ENCODE data around the gene EIF4G3.

Gene EIF4G3

GRCh38 chr1:20821466-20821865, 355.2 kb downstream of the EIF4G3 start:
- Histone ChIP-seq H2AFZ (ENCODE audit: low read depth) (no peak overlapping the region), H3K27ac (no peak overlapping the region), H3K27me3 (ENCODE audit: insufficient read depth, low read depth) (no peaks in the 10 kb centered on the region), H4K20me1 (ENCODE audit: insufficient read depth) (no peaks in the 10 kb centered on the region), H3K4me1 (ENCODE audit: low read depth, poor library complexity, severe bottlenecking) (no peaks in the 10 kb centered on the region), H3K79me2 (ENCODE audit: insufficient read depth, low read depth) (no peaks in the 10 kb centered on the region), H3K36me3 (ENCODE audit: insufficient read depth) (no peaks in the 10 kb centered on the region), H3K9ac (no peak overlapping the region), H3K4me3 (IDR thresholded peaks at IDR 0.05; ENCODE audit: insufficient read depth, low read depth, low read length) (no peak overlapping the region), H3K4me2 (no peak overlapping the region)
- no peak for TF ChIP-seq CTCF (conservative IDR thresholded peaks at IDR 0.05; ENCODE audit: low read depth, low read length)

- H4K20me1 ChIP-seq (ENCODE audit: insufficient read depth), result no peaks in the 10 kb centered on the region
- no peaks in the 10 kb centered on the region for H3K36me3 ChIP-seq (ENCODE audit: insufficient read depth)
- no peak overlapping the region for H2AFZ ChIP-seq (ENCODE audit: low read depth)
- no peak for TF ChIP-seq CTCF (conservative IDR thresholded peaks at IDR 0.05; ENCODE audit: low read depth, low read length)
- no peak overlapping the region for H3K27ac ChIP-seq
- no peaks in the 10 kb centered on the region for H3K27me3 ChIP-seq (ENCODE audit: insufficient read depth, low read depth)
- no peaks in the 10 kb centered on the region for H3K79me2 ChIP-seq (ENCODE audit: insufficient read depth, low read depth)
- H3K4me1 ChIP-seq (ENCODE audit: low read depth, poor library complexity, severe bottlenecking), result no peaks in the 10 kb centered on the region
- H3K4me2 ChIP-seq, result no peak overlapping the region
- H3K4me3 ChIP-seq (IDR thresholded peaks at IDR 0.05; ENCODE audit: insufficient read depth, low read depth, low read length), result no peak overlapping the region
- no peak overlapping the region for H3K9ac ChIP-seq
Measured at GRCh38 chr1:20819818-20820217, 356.9 kb downstream of the EIF4G3 start.

GRCh38 chr1:20814534-20814871, 362.2 kb downstream of the EIF4G3 start:
- Histone ChIP-seq H3K4me3 (IDR thresholded peaks at IDR 0.05; ENCODE audit: insufficient read depth, low read depth, low read length) (no peak overlapping the region), H3K79me2 (ENCODE audit: insufficient read depth, low read depth) (no peaks in the 10 kb centered on the region), H3K9ac (no peak overlapping the region), H3K36me3 (ENCODE audit: insufficient read depth) (no peaks in the 10 kb centered on the region), H2AFZ (ENCODE audit: low read depth) (no peak overlapping the region), H4K20me1 (ENCODE audit: insufficient read depth) (no peaks in the 10 kb centered on the region), H3K4me2 (no peak overlapping the region), H3K27me3 (ENCODE audit: insufficient read depth, low read depth) (no peaks in the 10 kb centered on the region), H3K27ac (no peak overlapping the region), H3K4me1 (ENCODE audit: low read depth, poor library complexity, severe bottlenecking) (no peaks in the 10 kb centered on the region)
- no peak for TF ChIP-seq CTCF (conservative IDR thresholded peaks at IDR 0.05; ENCODE audit: low read depth, low read length)

GRCh38 chr1:20811916-20812315, 364.8 kb downstream of the EIF4G3 start:
- H3K4me2 ChIP-seq, result no peak overlapping the region
- H3K79me2 ChIP-seq (ENCODE audit: insufficient read depth, low read depth), result no peaks in the 10 kb centered on the region
- H3K27ac ChIP-seq, result no peak overlapping the region
- no peaks in the 10 kb centered on the region for H3K27me3 ChIP-seq (ENCODE audit: insufficient read depth, low read depth)
- no peaks in the 10 kb centered on the region for H3K36me3 ChIP-seq (ENCODE audit: insufficient read depth)
- no peaks in the 10 kb centered on the region for H4K20me1 ChIP-seq (ENCODE audit: insufficient read depth)
- H3K4me3 ChIP-seq (IDR thresholded peaks at IDR 0.05; ENCODE audit: insufficient read depth, low read depth, low read length), result no peak overlapping the region
- no peak overlapping the region for H2AFZ ChIP-seq (ENCODE audit: low read depth)
- TF ChIP-seq CTCF (conservative IDR thresholded peaks at IDR 0.05; ENCODE audit: low read depth, low read length), result no peak
- H3K4me1 ChIP-seq (ENCODE audit: low read depth, poor library complexity, severe bottlenecking), result no peaks in the 10 kb centered on the region
- no peak overlapping the region for H3K9ac ChIP-seq

- TF ChIP-seq CTCF (conservative IDR thresholded peaks at IDR 0.05; ENCODE audit: low read depth, low read length), result no peak
- no peak overlapping the region for H3K27ac ChIP-seq
- peaks cover 6% of the 10 kb centered on the region for H3K4me1 ChIP-seq (ENCODE audit: low read depth, poor library complexity, severe bottlenecking)
- H2AFZ ChIP-seq (ENCODE audit: low read depth), result no peak overlapping the region
- no peaks in the 10 kb centered on the region for H4K20me1 ChIP-seq (ENCODE audit: insufficient read depth)
- H3K36me3 ChIP-seq (ENCODE audit: insufficient read depth), result no peaks in the 10 kb centered on the region
- H3K4me3 ChIP-seq (IDR thresholded peaks at IDR 0.05; ENCODE audit: insufficient read depth, low read depth, low read length), result no peak overlapping the region
- H3K79me2 ChIP-seq (ENCODE audit: insufficient read depth, low read depth), result no peaks in the 10 kb centered on the region
- no peaks in the 10 kb centered on the region for H3K27me3 ChIP-seq (ENCODE audit: insufficient read depth, low read depth)
- H3K9ac ChIP-seq, result no peak overlapping the region
- H3K4me2 ChIP-seq, result no peak overlapping the region
Measured at GRCh38 chr1:20793236-20793635, 383.5 kb downstream of the EIF4G3 start.
